Cardiac fibroblast (primary cell): ENCODE measurements around the gene SP5.

Experiments
- DNase-seq, 2 donors: peaks; one replicate each; pipeline versions ENCODE4 v3.0.0 to v3.0.0-alpha.2; 2010; ENCODE audit warnings: low read depth in 2 of 2
- H3K4me3 ChIP-seq, 2 donors: replicated peaks in 1 of 2; 1 replicate in 1 of 2; 2 replicates in 1 of 2; pipeline ENCODE4 v1.5.1; 2011; ENCODE audit warnings: low read depth in 2 of 2, low read length in 2 of 2, mild to moderate bottlenecking in 2 of 2, moderate library complexity in 1 of 2
- CTCF ChIP-seq: IDR thresholded peaks from one replicate; pipeline ENCODE4 v1.5.1; 2011; ENCODE audit warnings: low read depth, mild to moderate bottlenecking, low read length, inconsistent platforms

The SP5 gene

GRCh38 chr2:170739048-170739447, 23.9 kb downstream of the SP5 start:
- H3K4me3 ChIP-seq = no peak overlapping the region
- DNase-seq = peak; percentile 64 to 94
- TF ChIP-seq CTCF = no peak

- TF ChIP-seq CTCF = no peak
- H3K4me3 ChIP-seq = no peak overlapping the region
- no peak for DNase-seq
Observed at GRCh38 chr2:170739507-170740046, 24.4 kb downstream of the SP5 start.

- no peak for TF ChIP-seq CTCF
- no peak overlapping the region for H3K4me3 ChIP-seq
- no peak for DNase-seq
Observed at GRCh38 chr2:170740660-170741059, 25.5 kb downstream of the SP5 start.

- no peak overlapping the region for H3K4me3 ChIP-seq
- no peak for TF ChIP-seq CTCF
- no peak for DNase-seq
Observed at GRCh38 chr2:170742000-170742399, 26.9 kb downstream of the SP5 start.

GRCh38 chr2:170742896-170743529, 27.9 kb downstream of the SP5 start:
- no peak overlapping the region for H3K4me3 ChIP-seq
- no peak for TF ChIP-seq CTCF

GRCh38 chr2:170743530-170744239, 28.5 kb downstream of the SP5 start:
- no peak overlapping the region for H3K4me3 ChIP-seq
- TF ChIP-seq CTCF = no peak
- no peak for DNase-seq

More at GRCh38 chr2:170742896-170743529, 27.9 kb downstream of the SP5 start:
- no peak for DNase-seq
